KMS-11 (cell line): ENCODE measurements around the gene U2AF1L4.
A peak's percentile ranks its signal among the peaks of the same experiment; 100 is the strongest.

Source experiments
- H2AFZ ChIP-seq: fragments of 200-600 bp; sonication (generic); 2 replicates; pipeline ENCODE4 v1.6.1; 2016; ENCODE audit warnings: antibody characterized with exemption, mixed run types, low read depth
- H3K27ac ChIP-seq: fragments of 200-600 bp; sonication (generic); 2 replicates; pipeline ENCODE4 v1.6.1; 2016; ENCODE audit warnings: mild to moderate bottlenecking, mixed run types
- H3K27me3 ChIP-seq: fragments of 200-600 bp; sonication (generic); 2 replicates; pipeline ENCODE4 v1.6.1; 2017; ENCODE audit warnings: mild to moderate bottlenecking, low read depth, mixed run types, moderate library complexity; ENCODE audit not compliant: insufficient read depth
- H3K36me3 ChIP-seq: fragments of 200-600 bp; sonication (generic); 2 replicates; pipeline ENCODE4 v1.6.1; 2017; ENCODE audit warnings: mild to moderate bottlenecking, mixed run types; ENCODE audit not compliant: insufficient read depth
- H3K4me1 ChIP-seq: fragments of 200-600 bp; sonication (generic); 2 replicates; pipeline ENCODE4 v1.6.1; 2016; ENCODE audit warnings: mild to moderate bottlenecking, low read depth, mixed run types; ENCODE audit not compliant: poor library complexity, severe bottlenecking
- H3K4me2 ChIP-seq: fragments of 200-600 bp; sonication (generic); 2 replicates; pipeline ENCODE4 v1.7.0; 2016; ENCODE audit warnings: mild to moderate bottlenecking, mixed run types
- H3K4me3 ChIP-seq: fragments of 200-600 bp; sonication (generic); IDR thresholded peaks from 2 replicates; pipeline ENCODE4 v1.6.1; 2017; ENCODE audit warnings: low read depth, low read length, mixed read lengths; ENCODE audit not compliant: insufficient read depth
- H3K79me2 ChIP-seq: fragments of 200-600 bp; sonication (generic); 2 replicates; pipeline ENCODE4 v1.6.1; 2016; ENCODE audit warnings: low read depth, mixed run types; ENCODE audit not compliant: insufficient read depth
- H3K9ac ChIP-seq: fragments of 200-600 bp; sonication (generic); 2 replicates; pipeline ENCODE4 v1.6.1; 2016; ENCODE audit warnings: mild to moderate bottlenecking, mixed run types
- H4K20me1 ChIP-seq: fragments of 200-600 bp; sonication (generic); 2 replicates; pipeline ENCODE4 v1.6.1; 2016; ENCODE audit warnings: mild to moderate bottlenecking, mixed run types; ENCODE audit not compliant: insufficient read depth
- TF ChIP-seq, protein P1 (sequence below): fragments of 200-600 bp; sonication (generic); conservative IDR thresholded peaks from 2 replicates; pipeline ENCODE4 v1.6.1; 2017; ENCODE audit warnings: low read depth, mild to moderate bottlenecking, antibody characterized with exemption, low read length, moderate library complexity, mixed read lengths

Gene U2AF1L4

DNA sequence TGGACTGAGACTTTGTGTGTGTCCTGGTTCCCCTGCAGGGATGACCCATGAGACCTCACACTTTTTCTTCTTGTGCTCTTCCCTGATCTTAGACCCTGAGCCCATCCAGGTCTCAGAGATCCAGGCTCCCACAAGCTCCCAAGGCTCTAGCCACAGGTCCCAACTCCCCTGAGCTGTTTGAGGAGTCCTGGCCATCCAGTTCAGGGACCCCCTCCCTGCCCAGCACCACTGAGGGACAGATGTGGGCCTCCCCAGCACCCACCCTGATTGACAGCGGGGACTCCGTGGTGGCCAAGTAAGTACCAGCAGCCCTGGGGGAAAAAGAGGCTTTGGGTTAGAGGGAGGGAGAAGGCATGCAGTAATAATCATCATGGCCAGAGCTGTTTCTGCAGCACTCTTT lies 14.5 kb upstream of the U2AF1L4 start:
- H4K20me1 ChIP-seq = no peaks in the 10 kb centered on the region
- TF ChIP-seq, protein P1, sequence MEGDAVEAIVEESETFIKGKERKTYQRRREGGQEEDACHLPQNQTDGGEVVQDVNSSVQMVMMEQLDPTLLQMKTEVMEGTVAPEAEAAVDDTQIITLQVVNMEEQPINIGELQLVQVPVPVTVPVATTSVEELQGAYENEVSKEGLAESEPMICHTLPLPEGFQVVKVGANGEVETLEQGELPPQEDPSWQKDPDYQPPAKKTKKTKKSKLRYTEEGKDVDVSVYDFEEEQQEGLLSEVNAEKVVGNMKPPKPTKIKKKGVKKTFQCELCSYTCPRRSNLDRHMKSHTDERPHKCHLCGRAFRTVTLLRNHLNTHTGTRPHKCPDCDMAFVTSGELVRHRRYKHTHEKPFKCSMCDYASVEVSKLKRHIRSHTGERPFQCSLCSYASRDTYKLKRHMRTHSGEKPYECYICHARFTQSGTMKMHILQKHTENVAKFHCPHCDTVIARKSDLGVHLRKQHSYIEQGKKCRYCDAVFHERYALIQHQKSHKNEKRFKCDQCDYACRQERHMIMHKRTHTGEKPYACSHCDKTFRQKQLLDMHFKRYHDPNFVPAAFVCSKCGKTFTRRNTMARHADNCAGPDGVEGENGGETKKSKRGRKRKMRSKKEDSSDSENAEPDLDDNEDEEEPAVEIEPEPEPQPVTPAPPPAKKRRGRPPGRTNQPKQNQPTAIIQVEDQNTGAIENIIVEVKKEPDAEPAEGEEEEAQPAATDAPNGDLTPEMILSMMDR = no peak
- peaks cover 12% of the 10 kb centered on the region; the same call in 1 of the 2 replicates for H3K79me2 ChIP-seq
- H3K4me3 ChIP-seq = no peak overlapping the region
- H3K9ac ChIP-seq = no peak overlapping the region
- no peak overlapping the region for H3K27ac ChIP-seq
- H3K4me1 ChIP-seq = peaks cover 16% of the 10 kb centered on the region
- no peaks in the 10 kb centered on the region for H3K36me3 ChIP-seq
- no peak overlapping the region for H3K4me2 ChIP-seq
- H3K27me3 ChIP-seq = no peaks in the 10 kb centered on the region
- H2AFZ ChIP-seq = no peak overlapping the region

DNA sequence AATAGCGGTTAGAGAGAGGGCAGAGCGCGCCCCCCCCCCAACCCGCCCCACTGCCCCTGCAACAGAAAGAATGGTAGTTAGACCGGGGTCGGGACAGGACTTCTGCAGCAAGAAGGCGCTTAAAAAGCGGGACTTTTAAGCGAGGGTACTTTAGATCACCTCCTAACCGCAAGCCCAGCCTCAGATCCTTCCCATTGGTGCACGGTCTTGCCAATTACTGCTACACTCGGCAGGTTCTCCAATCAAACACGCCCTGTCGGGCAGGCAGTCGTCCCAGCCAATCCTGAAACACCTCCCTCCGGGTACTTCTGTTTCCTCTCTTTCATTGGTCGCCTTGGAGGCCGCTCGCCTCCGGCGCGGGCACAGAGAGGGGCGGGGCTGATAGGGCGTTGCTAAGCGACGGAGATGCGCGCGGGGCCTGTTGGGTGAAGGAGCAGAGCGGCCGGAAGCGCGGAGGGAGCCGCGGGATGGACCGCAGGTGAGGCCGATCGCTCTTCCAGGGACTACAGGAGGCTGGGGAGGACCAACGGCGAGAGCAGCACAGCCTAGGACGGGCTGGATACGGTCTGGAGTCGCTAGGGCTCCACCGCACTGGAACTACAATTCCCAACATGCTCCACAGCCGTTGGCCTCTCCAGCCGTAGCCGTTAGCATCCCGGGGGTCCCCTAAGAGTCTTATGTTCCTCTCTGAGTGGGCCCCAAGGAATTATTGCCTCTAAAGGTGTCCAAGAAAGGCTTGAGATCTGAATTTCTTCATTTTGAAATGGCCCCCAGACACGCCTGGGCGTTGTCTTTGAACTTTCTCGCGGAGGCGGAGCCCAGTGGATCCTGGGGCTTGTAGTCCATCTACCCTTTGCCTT lies 12.8 kb upstream of the U2AF1L4 start, which contains the start of gene PROSER3:
Gene PROSER3 (plus strand): TSS at position 428 of the 860 bp plus-strand sequence. CDS start 40 bp downstream, at position 468.
- H3K36me3 ChIP-seq = no peaks in the 10 kb centered on the region
- H3K4me2 ChIP-seq = peak within 1 kb of the TSS; percentile 84
- H3K79me2 ChIP-seq = peaks cover 12% of the 10 kb centered on the region; the same call in 1 of the 2 replicates
- TF ChIP-seq, protein P1 = no peak
- H3K9ac ChIP-seq = peak within 1 kb of the TSS; percentile 77
- H3K4me3 ChIP-seq = no peak within 1 kb of the TSS
- no peaks in the 10 kb centered on the region for H3K27me3 ChIP-seq
- H4K20me1 ChIP-seq = no peaks in the 10 kb centered on the region
- peaks cover 16% of the 10 kb centered on the region for H3K4me1 ChIP-seq
- H2AFZ ChIP-seq = peak within 1 kb of the TSS; percentile 94
- peak within 1 kb of the TSS; percentile 79 for H3K27ac ChIP-seq

DNA sequence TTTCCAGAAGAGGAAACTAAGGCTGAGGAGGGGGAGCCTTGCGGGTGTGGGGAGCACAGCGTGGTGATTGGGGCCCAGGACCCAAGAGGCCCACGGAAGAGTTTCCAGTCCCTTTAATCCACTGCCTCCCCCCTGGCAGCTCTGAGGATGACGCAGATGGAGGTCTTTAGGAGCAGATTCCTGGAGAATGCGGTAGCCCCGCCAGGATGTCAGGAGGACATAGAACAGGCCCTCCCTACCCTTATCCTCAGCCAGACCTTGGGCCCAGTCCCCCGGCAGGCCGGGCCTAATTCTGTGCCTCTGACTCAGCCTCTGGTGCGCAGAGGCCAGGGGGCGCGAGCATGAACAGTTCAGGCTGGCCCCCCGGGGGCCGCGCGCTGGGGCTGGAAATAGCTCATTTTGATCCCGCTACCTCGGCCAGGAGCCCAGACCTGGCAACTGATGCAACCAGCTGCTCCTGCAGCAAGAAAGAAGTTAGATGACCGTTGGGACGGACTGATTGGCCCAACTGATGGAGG lies 12.1 kb upstream of the U2AF1L4 start:
- H3K36me3 ChIP-seq = no peaks in the 10 kb centered on the region
- H3K27ac ChIP-seq = peak overlapping the region; percentile 75
- no peak overlapping the region for H3K4me3 ChIP-seq
- H3K4me1 ChIP-seq = peaks cover 16% of the 10 kb centered on the region
- no peaks in the 10 kb centered on the region for H3K27me3 ChIP-seq
- peak overlapping the region; percentile 94 for H2AFZ ChIP-seq
- TF ChIP-seq, protein P1 = no peak
- peak overlapping the region; percentile 50 for H3K9ac ChIP-seq
- H3K4me2 ChIP-seq = peak overlapping the region; percentile 84
- peaks cover 12% of the 10 kb centered on the region; the same call in 1 of the 2 replicates for H3K79me2 ChIP-seq
- no peaks in the 10 kb centered on the region for H4K20me1 ChIP-seq

DNA sequence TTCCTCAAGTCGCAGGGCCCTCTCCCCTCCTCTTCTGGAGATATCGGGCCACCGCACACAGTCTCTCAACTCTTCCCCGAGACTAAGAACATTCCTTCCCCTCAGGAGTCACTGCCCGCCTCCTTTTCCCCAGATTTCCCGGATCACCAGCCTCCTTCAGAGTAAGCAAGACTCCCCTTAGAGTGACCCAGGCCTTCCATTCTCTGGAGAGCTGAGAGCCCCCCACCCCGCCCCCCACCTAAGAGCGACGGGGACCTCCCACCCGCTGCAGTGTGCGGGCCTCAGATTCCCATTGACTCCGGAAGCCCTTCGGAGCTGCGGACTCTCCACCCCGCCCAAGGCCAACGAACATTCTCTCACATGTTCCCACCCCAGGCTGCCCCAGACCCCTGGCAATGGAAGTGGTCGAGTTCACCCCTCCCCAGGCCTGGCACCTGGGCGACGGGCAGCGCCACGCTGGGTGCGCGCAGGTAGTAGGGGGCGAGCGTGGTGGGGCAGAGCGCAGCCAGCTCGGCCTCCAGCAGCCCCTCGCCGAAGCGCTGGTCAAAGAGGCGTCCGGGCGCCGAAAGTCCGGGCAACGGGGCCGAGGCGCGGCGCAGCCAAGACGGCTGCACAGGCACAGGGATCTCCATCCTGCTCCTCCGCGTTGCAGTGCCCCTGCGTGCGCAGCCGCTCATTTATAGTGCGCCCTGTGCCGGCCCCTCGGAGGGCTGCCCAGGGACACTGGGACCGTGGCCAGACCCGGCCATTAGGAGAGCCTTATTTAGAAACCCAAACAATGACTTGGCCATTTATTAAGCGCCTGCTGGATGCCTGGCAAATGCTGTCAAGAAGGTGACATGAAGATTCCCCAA lies 11.4 kb upstream of the U2AF1L4 start, which contains the start of gene HSPB6:
Gene HSPB6 (minus strand): TSS at position 653 of the 854 bp plus-strand sequence. CDS start 21 bp downstream, at position 632.
- peak within 1 kb of the TSS; percentile 94 for H2AFZ ChIP-seq
- peaks cover 16% of the 10 kb centered on the region for H3K4me1 ChIP-seq
- H3K9ac ChIP-seq = peak within 1 kb of the TSS; percentile 50
- no peaks in the 10 kb centered on the region for H3K27me3 ChIP-seq
- TF ChIP-seq, protein P1 = no peak
- peaks cover 12% of the 10 kb centered on the region; the same call in 1 of the 2 replicates for H3K79me2 ChIP-seq
- peak within 1 kb of the TSS; percentile 75 for H3K27ac ChIP-seq
- no peaks in the 10 kb centered on the region for H4K20me1 ChIP-seq
- H3K4me3 ChIP-seq = no peak within 1 kb of the TSS
- H3K36me3 ChIP-seq = no peaks in the 10 kb centered on the region
- H3K4me2 ChIP-seq = peak within 1 kb of the TSS; percentile 84
